ENCODE results near the gene EMID1.

GRCh38 chr22:29199702-29200400, 5.8 kb upstream of the EMID1 start:
- TF ChIP-seq, protein P1, sequence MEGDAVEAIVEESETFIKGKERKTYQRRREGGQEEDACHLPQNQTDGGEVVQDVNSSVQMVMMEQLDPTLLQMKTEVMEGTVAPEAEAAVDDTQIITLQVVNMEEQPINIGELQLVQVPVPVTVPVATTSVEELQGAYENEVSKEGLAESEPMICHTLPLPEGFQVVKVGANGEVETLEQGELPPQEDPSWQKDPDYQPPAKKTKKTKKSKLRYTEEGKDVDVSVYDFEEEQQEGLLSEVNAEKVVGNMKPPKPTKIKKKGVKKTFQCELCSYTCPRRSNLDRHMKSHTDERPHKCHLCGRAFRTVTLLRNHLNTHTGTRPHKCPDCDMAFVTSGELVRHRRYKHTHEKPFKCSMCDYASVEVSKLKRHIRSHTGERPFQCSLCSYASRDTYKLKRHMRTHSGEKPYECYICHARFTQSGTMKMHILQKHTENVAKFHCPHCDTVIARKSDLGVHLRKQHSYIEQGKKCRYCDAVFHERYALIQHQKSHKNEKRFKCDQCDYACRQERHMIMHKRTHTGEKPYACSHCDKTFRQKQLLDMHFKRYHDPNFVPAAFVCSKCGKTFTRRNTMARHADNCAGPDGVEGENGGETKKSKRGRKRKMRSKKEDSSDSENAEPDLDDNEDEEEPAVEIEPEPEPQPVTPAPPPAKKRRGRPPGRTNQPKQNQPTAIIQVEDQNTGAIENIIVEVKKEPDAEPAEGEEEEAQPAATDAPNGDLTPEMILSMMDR (conservative IDR thresholded peaks at IDR 0.05 in 1 of 2, IDR thresholded peaks at IDR 0.05 in 1 of 2; ENCODE audit: extremely low read depth in 1 of 2, insufficient read depth in 1 of 2, low read depth in 1 of 2, low read length in 2 of 2): no peak
- TF ChIP-seq EZH2 (IDR thresholded peaks at IDR 0.05; ENCODE audit: borderline replicate concordance, low read length): no peak
